A549 (cell line): ENCODE measurements around the gene EP400. TPM values are rescaled to one million over a fixed set of nuclear protein-coding genes. Genes with fewer than 3 reads are reported as not detected.

Source experiments
- ATAC-seq, 2 experiments: fragments of 200-7000 bp in 1 of 2; fragments of >200 bp in 1 of 2; cut with Nextera tagmentation in 1 of 2; cut with Tn5 transposase in 1 of 2; 3 replicates each; pipeline versions ENCODE4 v1.8.0 to v1.9.1; 2018 to 2020; ENCODE audit warnings: mild to moderate bottlenecking in 1 of 2, moderate library complexity in 1 of 2
- CTCF ChIA-PET: fragments of 300-600 bp; sonication (Branson Sonifier 250); formaldehyde crosslinking; extraction: SDS; loops from one replicate; lab custom pipeline; 2021; ENCODE audit warnings: antibody characterized with exemption, inconsistent platforms; lab: Yijun Ruan, JAX
- POLR2A ChIA-PET: fragments of 350-600 bp; formaldehyde crosslinking; extraction: SDS; loops from one replicate; lab custom pipeline; 2021; ENCODE audit warnings: antibody characterized with exemption, inconsistent platforms; lab: Yijun Ruan, JAX
- DNase-seq, 2 experiments: peaks; one replicate each; pipeline versions ENCODE4 v3.0.0 to v3.0.0-alpha.2; 2011 to 2016; ENCODE audit warnings: low read depth in 1 of 2, low spot score in 1 of 2
- FAIRE-seq: peaks from 2 replicates; lab custom pipeline; 2011; peaks lifted over from hg19 to GRCh38; lab: Jason Lieb, UNC
- H3K27ac ChIP-seq, 2 experiments: fragments of >200 bp; sonication (Bioruptor Twin); formaldehyde crosslinking; 3 replicates each; pipeline ENCODE4 v1.5.1; 2016 to 2017
- H3K4me1 ChIP-seq: fragments of >200 bp; sonication (Bioruptor Twin); formaldehyde crosslinking; 3 replicates; pipeline ENCODE4 v1.6.1; 2016
- H3K4me2 ChIP-seq: fragments of >200 bp; sonication (Bioruptor Twin); formaldehyde crosslinking; 3 replicates; pipeline ENCODE4 v1.6.1; 2016
- H3K4me3 ChIP-seq: fragments of >200 bp; sonication (Bioruptor Twin); formaldehyde crosslinking; 3 replicates; pipeline ENCODE4 v1.5.1; 2016
- H3K9me3 ChIP-seq: fragments of >200 bp; sonication (Bioruptor Twin); formaldehyde crosslinking; 3 replicates; pipeline ENCODE4 v1.6.1; 2016
- ATOH8 ChIP-seq: fragments of 250-450 bp; sonication (Bioruptor Pico); IDR thresholded peaks from 2 replicates; pipeline ENCODE4 v1.5.0; 2020; ENCODE audit warnings: low read depth, mild to moderate bottlenecking, moderate library complexity
- CHD2 ChIP-seq: fragments of 150-350 bp; IDR thresholded peaks from 2 replicates; pipeline ENCODE4 v1.6.1; 2014; ENCODE audit warnings: low read length; ENCODE audit not compliant: partially characterized antibody
- EP300 ChIP-seq, 2 experiments: fragments of >200 bp; sonication (Bioruptor Twin); formaldehyde crosslinking; IDR thresholded peaks; 2 replicates in 1 of 2; 3 replicates in 1 of 2; pipeline ENCODE4 v1.6.1; 2016 to 2017
- ESRRA ChIP-seq: fragments of 150-350 bp; IDR thresholded peaks from 2 replicates; pipeline ENCODE4 v1.6.1; 2014; ENCODE audit warnings: mild to moderate bottlenecking, low read length, borderline replicate concordance
- GATA3 ChIP-seq: IDR thresholded peaks from 2 replicates; pipeline ENCODE4 v1.6.1; 2012; ENCODE audit warnings: borderline replicate concordance
- HDAC2 ChIP-seq: fragments of 200-600 bp; sonication (generic); IDR thresholded peaks from 2 replicates; pipeline ENCODE4 v1.6.1; 2016
- HES2 ChIP-seq: fragments of >200 bp; sonication (Bioruptor Twin); formaldehyde crosslinking; IDR thresholded peaks from 2 replicates; pipeline ENCODE4 v1.6.1; 2016
- HOXB13 ChIP-seq: fragments of 250-450 bp; sonication (Bioruptor Pico); IDR thresholded peaks from 2 replicates; pipeline ENCODE4 v1.5.0; 2020; ENCODE audit warnings: low read depth, mild to moderate bottlenecking, moderate library complexity
- HOXB5 ChIP-seq: fragments of 250-450 bp; sonication (Bioruptor Pico); IDR thresholded peaks from 2 replicates; pipeline ENCODE4 v1.5.0; 2020; ENCODE audit warnings: mild to moderate bottlenecking, moderate library complexity
- JUNB ChIP-seq: fragments of >200 bp; sonication (Bioruptor Twin); formaldehyde crosslinking; IDR thresholded peaks from 2 replicates; pipeline ENCODE4 v1.6.1; 2016
- MAX ChIP-seq: IDR thresholded peaks from 2 replicates; pipeline ENCODE4 v1.6.1; 2012
- MAZ ChIP-seq: fragments of 150-350 bp; IDR thresholded peaks from 2 replicates; pipeline ENCODE4 v1.6.1; 2014; ENCODE audit warnings: antibody characterized with exemption, low read depth, low read length, borderline replicate concordance
- PBX3 ChIP-seq: IDR thresholded peaks from 2 replicates; pipeline ENCODE4 v1.6.1; 2012
- POLR2A ChIP-seq: IDR thresholded peaks from 2 replicates; pipeline ENCODE4 v1.6.1; 2012; ENCODE audit warnings: mild to moderate bottlenecking, low read length
- POLR2AphosphoS2 ChIP-seq: conservative IDR thresholded peaks from 2 replicates; pipeline ENCODE4 v1.6.1; 2012; ENCODE audit warnings: low read length, improper control_type of control experiment, inconsistent platforms
- RAD21 ChIP-seq, 2 experiments: fragments of >200 bp in 1 of 2; sonication (Bioruptor Twin) in 1 of 2; formaldehyde crosslinking in 1 of 2; IDR thresholded peaks in 1 of 2; conservative IDR thresholded peaks in 1 of 2; 2 replicates in 1 of 2; 3 replicates in 1 of 2; pipeline ENCODE4 v1.6.1; 2012 to 2018; ENCODE audit warnings: inconsistent platforms in 1 of 2
- RCOR1 ChIP-seq: fragments of 150-350 bp; IDR thresholded peaks from 2 replicates; pipeline ENCODE4 v1.6.1; 2014; ENCODE audit warnings: antibody characterized with exemption, low read length, low read depth
- REST ChIP-seq: fragments of 200-600 bp; sonication (generic); IDR thresholded peaks from 2 replicates; pipeline ENCODE4 v1.6.1; 2016; ENCODE audit warnings: antibody characterized with exemption, mild to moderate bottlenecking, moderate library complexity
- USF2 ChIP-seq: fragments of 450-650 bp; IDR thresholded peaks from 2 replicates; pipeline ENCODE4 v1.6.1; 2014; ENCODE audit warnings: antibody characterized with exemption
- WGBS: methylation state at CpG from one replicate; pipeline ENCODE4 v1.1.6; 2017; ENCODE audit errors: missing lambda C conversion rate; 5-methylcytosine and 5-hydroxymethylcytosine counted together
- polyA plus RNA-seq, 4 experiments: library from polyadenylated mRNA; depleted of rRNA in 3 of 4; stranded (reverse); fragments of >200 nt; fragmentation: RNase III in 1 of 4; extraction: RNeasy Plus Mini Kit Qiagen cat#74134 plus additional on column Dnase treatment in 1 of 4; gene quantifications; 2 replicates in 3 of 4; 3 replicates in 1 of 4; pipeline ENCODE4 v1.2.3, GENCODE V29; 2011 to 2017

EP400 gene
- polyA plus RNA-seq, 2 of the 4 experiments (the other 2 are of a cell fraction) = 9.7 to 15.2 TPM

GRCh38 chr12:132068250-132068649 is 118.5 kb downstream of the EP400 start:
- Histone ChIP-seq H3K27ac (no peak overlapping the region), H3K4me1 (no peaks in the 10 kb centered on the region), H3K9me3 (no peaks in the 10 kb centered on the region), H3K4me3 (no peak overlapping the region), H3K4me2 (no peak overlapping the region)
- no peak for DNase-seq
- FAIRE-seq = no peak
- 92% methylated on average over 5 of the region's 5 CpGs for WGBS
- TF ChIP-seq USF2 = no peak
- no peak for TF ChIP-seq ESRRA
- TF ChIP-seq RCOR1 = no peak
- no peak for TF ChIP-seq POLR2AphosphoS2
- no peak for TF ChIP-seq GATA3
- TF ChIP-seq HDAC2 = no peak
- TF ChIP-seq MAZ = no peak
- TF ChIP-seq HES2 = no peak
- POLR2A ChIA-PET = no interaction called here
- 0 out of 6 replicates have a peak, but pooled peaks of 1 of the 2 experiments have one; percentile 7 for ATAC-seq
- CTCF ChIA-PET = no interaction called here

- no peak overlapping the region for H3K27ac ChIP-seq
- no peaks in the 10 kb centered on the region for H3K4me1 ChIP-seq
- no peak overlapping the region for H3K4me3 ChIP-seq
- DNase-seq (no peak), ATAC-seq (peak in 1 of 2 experiments; percentile 10; a peak in 1 of 6 replicates), FAIRE-seq (no peak)
- no peaks in the 10 kb centered on the region for H3K9me3 ChIP-seq
- TF ChIP-seq ATOH8 (CRISPR knock-in tag) (no peak), PBX3 (no peak), CHD2 (no peak), JUNB (no peak), REST (no peak), RAD21 (conservative IDR thresholded peaks at IDR 0.05 in 1 of 2, IDR thresholded peaks at IDR 0.05 in 1 of 2) (no peak), MAZ (no peak), HOXB5 (CRISPR knock-in tag) (no peak), MAX (no peak), EP300 (IDR thresholded peaks at IDR 0.05) (no peak), HOXB13 (CRISPR knock-in tag) (no peak), POLR2A (no peak)
- WGBS = 94% methylated on average over 26 of the region's 26 CpGs
- no peak overlapping the region for H3K4me2 ChIP-seq
- POLR2A ChIA-PET = no interaction called here
- CTCF ChIA-PET = interaction anchor here (1.0 to 1.2 kb wide), 4 partner anchors 11 to 218 kb away, joined by 3 read pairs; no protein-coding TSS in a partner anchor
Measured at GRCh38 chr12:132069336-132069985, 119.7 kb downstream of the EP400 start.
